HG02981 (cell line): ENCODE data around the gene ZBED4.

Experiments
- ATAC-seq: cut with Tn5 transposase; IDR thresholded peaks from one replicate; pipeline ENCODE4 v1.9.1; 2021; ENCODE audit warnings: mild to moderate bottlenecking, moderate library complexity; ENCODE audit not compliant: unreplicated experiment

Gene ZBED4

DNA sequence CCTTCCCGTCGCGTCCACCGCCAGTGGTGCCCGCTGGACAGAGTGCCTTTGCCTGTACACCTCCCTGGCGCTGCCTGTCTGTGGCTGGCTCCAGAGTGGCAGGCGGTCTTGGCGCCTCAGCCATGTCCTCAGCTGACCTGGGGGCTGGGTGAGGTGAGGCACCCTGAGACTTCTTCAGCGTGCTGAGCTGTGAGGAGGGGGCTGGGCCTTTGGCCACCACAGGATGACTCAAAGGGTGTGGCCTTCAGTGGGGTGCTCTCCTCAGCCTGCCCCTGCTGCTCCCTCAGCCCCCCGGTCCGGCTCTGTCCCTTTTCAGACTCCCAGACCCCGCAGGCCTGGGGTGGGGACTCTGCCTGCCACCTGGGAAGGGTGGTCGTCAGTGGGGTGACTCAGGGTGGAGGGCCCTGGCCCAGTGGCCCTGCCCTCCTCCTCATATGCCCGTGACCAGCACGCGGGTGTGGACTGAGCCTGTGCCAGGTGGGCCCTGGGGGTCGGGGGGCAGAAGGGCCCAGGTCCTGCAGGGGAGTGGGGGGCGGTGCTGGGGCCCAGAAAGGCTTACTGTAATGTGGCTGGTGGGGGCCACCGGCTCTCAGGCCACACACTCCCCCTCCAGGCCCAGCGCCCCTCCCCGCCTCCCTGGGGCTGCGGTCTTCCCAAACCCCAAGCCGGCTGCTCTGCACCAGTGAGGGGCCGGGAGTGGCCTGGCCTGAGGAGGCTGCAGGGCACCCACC is 80.7 kb downstream of the ZBED4 start:
- no peak for ATAC-seq

DNA sequence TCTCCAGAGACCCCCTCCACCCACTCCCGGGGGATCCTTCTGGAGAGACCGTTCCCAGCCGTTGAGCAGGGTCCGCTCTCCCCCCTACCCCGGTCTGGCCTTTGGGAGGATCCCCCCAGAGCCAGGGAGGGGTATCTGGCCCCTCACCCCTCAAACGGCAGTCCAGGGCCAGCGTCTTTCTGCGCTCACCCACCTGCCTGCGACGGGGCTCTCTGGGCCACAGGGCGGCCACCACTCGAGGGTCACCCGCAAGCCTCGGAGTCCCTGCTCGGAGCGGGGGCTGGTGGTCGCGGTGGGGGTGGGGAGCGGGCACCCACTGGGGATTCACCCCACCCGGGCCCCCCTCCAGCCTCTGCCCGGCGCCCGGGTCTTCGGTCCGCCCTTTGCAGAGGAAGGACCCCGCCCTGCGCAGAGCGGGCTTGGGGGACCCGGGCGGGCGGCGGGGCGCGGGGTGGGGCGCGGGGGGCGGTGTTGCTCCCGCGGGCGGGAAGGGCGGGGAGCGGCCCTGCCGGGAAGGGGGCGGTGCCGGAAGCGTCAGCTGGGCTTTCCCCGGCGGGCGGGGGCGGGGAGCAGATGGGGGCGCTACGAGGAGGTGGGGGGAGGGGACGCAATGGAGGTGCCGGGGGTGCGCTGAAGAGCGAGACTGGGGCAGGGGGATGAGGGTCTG is 81.4 kb downstream of the ZBED4 start:
- ATAC-seq, result no peak

DNA sequence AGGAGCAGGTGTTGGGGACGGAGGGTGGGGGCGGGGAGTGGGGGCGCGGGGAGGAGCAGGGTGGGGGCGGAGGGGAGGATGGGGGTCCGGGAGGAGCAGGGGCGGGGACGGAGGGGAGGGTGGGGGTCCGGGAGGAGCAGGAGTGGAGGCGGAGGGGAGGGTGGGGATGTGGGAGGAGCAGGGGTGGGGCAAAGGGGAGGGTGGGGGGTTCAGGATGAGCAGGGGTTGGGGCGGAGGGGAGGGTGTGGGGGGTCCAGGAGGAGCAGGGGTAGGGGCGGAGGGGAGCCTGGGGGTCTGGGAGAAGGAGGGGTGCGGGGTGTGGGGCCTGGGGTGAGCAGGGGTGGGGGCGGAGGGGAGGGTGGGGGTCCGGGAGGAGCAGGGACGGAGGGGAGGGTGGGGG is 81.9 kb downstream of the ZBED4 start:
- no peak for ATAC-seq

DNA sequence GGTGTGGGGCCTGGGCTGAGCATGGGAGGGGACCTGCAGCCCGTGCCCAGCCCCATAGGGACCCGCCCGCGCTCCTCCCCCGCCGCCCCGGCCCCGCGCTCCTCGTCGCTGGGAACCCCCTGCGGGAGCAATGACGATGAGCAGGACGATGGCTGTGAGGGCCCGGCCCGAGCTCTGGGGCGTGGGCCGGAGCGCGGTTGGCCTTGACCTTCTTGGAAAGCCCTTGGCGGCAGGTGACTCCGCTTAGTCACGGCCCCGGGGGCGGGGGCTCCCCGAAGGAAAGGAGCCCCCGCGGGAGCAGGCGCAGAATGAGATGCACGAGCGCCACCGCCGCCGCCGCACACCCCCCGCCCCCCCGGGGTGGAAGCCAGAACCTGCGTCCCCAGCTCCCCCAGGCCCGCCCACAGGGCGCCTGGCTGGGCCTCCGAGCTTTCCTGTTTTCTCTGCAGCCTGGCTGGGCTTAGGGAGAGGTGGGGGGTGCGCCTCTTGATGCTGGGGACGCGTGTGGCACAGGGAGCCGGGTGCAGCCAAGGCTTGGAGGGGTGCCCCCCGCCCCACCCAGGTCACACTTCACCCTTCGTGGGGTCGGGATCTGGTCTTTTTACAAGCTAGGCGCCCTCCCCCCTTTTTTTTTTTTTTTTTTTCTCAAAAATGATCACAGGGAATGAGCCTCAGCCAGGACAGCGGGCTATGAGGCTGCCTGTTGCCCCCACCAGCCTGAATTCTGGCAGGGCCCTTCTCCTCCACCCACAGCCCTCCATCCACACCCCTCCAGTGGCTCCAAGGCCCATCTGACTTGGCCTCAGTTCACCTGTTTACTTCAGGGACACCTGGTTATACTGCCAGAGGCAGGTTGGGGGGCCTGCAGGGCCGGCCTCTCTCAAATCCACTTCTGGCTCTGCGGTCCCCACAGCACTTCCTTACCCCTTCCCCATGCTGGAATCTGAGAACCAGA is 82.7 kb downstream of the ZBED4 start:
- peak; percentile 53 for ATAC-seq

DNA sequence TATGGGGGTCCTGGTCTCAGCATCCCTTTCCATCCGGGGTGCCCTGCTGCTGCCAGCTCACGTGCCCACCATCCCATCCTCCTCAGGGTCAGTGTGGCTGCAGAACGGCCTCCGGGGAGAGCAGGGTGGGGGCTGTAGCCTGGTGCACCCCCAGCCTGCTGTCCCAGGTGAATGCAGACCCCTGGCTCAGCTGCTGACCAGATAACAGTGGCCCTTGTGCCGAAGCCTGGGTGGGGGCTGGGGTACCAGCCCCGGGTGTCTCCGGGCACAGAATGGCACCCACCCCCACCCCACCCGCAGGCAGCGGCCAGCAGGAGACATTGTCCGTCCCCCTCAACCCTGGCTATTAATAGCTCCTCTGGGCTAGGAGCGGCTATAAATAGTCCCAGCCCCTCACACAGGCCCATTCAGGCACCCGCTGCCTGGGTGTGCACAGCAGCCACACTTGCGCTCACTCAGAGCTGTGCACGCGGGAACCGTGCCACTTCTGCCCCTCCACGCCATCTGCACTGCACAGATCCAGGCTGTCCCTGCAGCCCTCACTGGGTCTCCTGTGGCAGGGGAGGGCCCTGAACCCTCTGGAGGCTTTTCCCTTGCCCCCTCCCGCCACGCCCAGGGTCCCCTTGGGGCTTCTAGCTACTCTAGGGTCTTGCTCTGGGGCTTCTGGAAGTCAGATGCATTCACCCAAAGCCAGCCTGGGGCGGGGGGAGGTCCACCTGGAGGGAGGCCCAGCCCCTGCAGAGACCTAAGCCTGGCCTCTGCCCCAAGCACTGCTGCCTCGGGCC is 83.5 kb downstream of the ZBED4 start:
- no peak for ATAC-seq

DNA sequence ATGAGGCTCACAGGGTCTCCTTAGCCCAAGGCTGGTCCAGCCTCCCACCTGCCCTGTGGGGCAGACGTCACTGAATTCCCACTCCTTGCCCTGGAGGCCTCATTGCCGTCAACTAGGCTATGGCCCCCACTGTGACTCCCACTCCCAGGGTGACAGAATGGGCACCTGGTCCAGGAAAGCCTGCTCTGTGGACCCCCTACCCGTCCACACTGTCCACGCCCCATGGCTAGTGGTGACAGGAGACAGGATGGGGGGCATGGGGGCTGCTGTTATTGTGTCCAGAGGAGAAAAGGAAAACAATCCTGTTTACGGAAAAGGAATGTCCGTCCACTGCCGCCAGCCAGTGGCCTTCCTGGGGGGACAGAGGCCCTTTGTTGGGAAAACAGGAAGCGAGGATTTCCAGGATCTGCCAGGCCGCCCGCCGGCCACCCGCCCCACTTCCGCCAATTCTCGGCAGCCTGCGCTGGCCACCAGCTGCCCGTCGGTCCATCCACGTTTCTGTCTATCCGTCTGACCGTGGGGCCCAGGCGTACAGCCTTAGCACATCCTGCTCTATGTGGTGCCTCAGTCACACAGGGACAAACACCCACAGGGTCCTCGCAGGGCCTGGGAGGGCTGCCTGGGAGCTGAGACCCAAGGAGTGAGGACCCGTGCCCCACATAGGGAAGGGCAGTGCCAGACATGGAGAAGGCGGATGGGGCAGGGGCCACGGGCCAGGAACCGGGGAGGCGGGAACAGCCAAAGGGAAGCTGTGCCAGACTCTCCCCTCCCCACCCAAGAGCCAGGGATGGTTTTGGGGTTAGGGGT is 84.3 kb downstream of the ZBED4 start:
- no peak for ATAC-seq

DNA sequence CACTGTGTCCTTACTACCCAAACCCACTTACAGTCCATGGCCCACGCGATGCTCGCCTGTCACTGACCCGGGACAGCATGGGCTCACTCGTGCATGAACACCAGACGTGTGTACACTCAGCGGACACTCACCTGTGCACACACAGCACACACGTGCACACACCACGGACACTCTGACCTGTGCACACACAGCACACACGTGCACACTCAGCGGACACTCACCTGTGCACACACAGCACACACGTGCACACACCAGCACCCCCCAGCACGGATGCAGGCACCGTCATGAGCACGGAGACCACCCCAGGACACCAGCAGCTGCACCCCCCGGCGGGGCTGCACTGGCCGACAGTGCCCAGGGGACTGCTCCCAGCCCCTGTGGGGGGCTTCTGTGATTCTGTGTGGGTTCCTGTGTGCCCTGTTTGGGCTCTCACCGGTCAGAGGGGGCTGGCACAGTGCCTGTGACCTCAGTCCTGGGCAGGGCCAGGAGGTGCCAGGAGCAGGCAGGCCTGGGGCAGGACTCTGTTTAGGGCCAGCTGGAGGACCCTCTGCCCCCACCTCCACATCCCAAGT is 85.0 kb downstream of the ZBED4 start:
- no peak for ATAC-seq
